ENCODE results near the gene IMP3. TPM values are rescaled to one million over a fixed set of nuclear protein-coding genes. Genes with fewer than 3 reads are reported as not detected.
A peak's percentile ranks its signal among the peaks of the same experiment; 100 is the strongest.

The IMP3 gene
- total RNA-seq, 1 donor from 2014 or later: 68.4 TPM

DNA sequence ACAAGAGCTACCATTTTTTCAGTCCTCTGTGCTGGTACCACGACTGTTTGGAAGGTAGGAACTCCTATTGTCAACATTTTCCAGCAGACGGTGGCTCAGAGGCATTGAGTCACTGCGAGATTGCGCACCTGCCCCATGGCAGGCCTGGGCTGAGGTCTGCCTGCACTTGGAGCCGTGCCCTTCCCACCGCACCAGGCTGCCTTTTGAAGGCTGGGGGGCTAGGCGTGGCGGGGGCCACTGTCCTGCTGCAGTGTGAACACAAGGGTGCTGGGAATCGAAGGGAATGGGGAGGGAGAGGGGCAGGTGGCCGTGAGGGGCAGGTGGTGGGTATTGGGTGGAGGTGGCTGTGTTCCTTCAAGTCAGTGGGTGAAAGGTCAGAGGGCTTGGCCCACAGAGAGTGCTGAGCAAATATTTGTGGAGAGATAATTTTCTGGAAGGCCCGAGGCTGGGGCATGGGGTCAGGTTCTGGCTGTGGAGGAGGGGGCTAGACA lies 24.0 kb upstream of the IMP3 start:
- Mint-ChIP-seq H3K4me1 (ENCODE audit: unreplicated experiment) (peaks cover 11% of the 10 kb centered on the region), H3K27ac (peak overlapping the region; percentile 61)
- no peak for DNase-seq (ENCODE audit: extremely low spot score, unreplicated experiment)

DNA sequence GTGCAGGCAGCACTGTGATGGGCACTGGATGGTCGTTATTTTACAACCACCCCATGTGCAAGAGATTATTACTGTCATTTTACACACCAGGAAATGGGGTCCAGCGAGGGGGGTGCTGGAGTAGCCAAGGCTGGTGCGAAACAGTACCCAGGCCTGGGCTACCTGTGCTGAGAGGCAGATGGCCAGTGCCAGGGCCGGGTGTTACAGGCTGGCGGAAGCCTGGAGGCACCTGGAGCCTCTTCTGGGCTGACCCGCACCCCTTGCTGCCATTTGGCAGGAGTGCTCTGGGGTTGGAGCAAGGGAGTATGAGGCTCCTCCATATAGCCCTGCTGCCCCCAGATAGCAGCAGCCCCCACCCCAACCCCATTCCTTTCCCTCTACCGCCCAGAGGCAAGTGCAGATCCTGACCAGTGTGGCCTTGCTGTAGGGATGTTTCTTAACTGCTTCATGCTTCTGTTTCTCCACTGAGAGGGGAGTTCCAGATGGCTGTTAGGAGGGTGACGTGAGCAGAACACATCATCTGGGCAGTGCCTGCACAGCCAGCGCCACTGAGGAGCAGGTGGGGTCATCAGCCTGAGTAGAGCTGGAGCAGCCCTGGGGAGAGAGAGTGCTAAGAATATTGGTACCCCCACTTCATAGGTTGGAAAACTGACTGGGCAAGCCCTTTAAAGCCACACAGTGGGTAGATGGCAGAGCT lies 22.9 kb upstream of the IMP3 start:
- Mint-ChIP-seq H3K27ac (peak overlapping the region; percentile 64), H3K27me3 (no peaks in the 10 kb centered on the region), H3K36me3 (peaks cover 4% of the 10 kb centered on the region), H3K4me1 (ENCODE audit: unreplicated experiment) (peaks cover 11% of the 10 kb centered on the region), H3K4me3 (no peak overlapping the region), H3K9me3 (no peaks in the 10 kb centered on the region)
- no peak for DNase-seq (ENCODE audit: extremely low spot score, unreplicated experiment)
- TF ChIP-seq, protein P1, sequence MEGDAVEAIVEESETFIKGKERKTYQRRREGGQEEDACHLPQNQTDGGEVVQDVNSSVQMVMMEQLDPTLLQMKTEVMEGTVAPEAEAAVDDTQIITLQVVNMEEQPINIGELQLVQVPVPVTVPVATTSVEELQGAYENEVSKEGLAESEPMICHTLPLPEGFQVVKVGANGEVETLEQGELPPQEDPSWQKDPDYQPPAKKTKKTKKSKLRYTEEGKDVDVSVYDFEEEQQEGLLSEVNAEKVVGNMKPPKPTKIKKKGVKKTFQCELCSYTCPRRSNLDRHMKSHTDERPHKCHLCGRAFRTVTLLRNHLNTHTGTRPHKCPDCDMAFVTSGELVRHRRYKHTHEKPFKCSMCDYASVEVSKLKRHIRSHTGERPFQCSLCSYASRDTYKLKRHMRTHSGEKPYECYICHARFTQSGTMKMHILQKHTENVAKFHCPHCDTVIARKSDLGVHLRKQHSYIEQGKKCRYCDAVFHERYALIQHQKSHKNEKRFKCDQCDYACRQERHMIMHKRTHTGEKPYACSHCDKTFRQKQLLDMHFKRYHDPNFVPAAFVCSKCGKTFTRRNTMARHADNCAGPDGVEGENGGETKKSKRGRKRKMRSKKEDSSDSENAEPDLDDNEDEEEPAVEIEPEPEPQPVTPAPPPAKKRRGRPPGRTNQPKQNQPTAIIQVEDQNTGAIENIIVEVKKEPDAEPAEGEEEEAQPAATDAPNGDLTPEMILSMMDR (conservative IDR thresholded peaks at IDR 0.05): no peak

More for the DNA sequence above, 24.0 kb upstream of the IMP3 start:
- Mint-ChIP-seq H3K9me3 (no peaks in the 10 kb centered on the region), H3K4me3 (peak overlapping the region; percentile 20), H3K27me3 (no peaks in the 10 kb centered on the region), H3K36me3 (peaks cover 4% of the 10 kb centered on the region)
- TF ChIP-seq, protein P1 (conservative IDR thresholded peaks at IDR 0.05): no peak

DNA sequence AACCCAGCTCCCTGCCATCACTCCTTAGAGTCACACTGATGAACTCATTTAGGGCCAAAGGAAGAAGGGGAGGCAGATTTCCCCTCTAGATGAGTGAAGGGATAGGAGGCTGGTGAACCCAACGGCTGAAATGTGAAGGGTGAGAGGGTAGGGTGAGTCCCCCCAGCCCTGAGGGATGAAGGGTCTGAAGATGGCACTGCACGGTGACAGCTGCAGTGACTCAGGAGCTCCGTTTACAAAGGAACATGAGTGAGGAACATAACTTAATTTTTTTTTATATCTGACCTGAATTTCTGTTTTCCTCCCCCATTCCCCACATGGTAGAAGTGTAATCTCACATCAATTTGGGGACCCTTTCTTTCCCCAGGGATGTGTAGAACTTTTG lies 21.7 kb upstream of the IMP3 start:
- DNase-seq (ENCODE audit: extremely low spot score, unreplicated experiment): no peak
- Mint-ChIP-seq H3K9me3 (no peaks in the 10 kb centered on the region), H3K4me3 (no peak overlapping the region), H3K4me1 (ENCODE audit: unreplicated experiment) (peaks cover 9% of the 10 kb centered on the region), H3K27me3 (no peaks in the 10 kb centered on the region), H3K27ac (peak overlapping the region; percentile 91), H3K36me3 (peaks cover 4% of the 10 kb centered on the region)
- TF ChIP-seq, protein P1 (conservative IDR thresholded peaks at IDR 0.05): no peak

DNA sequence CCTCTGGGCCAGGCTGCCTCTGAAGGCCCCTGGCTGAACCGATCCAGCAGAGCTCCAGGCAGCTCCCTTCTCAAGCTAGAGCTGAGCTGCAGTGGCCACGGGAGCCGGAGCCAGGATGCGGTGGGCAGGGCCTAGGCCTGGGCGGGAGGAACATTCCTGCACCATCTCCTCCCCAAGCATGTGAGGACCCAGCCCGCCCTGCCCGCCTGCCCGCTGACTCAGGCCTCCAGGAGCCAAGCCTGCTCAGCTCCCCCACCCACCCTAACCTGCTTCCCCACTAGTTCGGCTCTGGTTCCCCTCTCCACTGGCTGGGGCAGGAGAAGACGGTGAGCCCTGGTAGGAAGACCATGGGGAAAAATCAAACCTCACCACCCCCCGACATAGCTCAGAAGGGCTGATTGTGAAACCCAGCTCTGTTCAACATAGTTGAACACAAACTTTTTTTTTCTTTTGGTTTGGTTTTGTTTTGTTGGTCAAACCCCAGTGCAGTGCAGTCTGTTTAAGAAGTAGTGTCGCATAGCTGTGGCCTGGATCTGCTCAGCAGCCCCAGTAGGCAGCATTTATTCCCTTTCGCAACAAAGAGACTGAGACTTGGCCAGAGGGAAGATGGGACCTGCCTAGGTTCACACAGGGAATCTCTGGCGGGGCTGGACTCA lies 21.2 kb upstream of the IMP3 start:
- TF ChIP-seq, protein P1 (conservative IDR thresholded peaks at IDR 0.05): no peak
- H3K9me3 Mint-ChIP-seq: no peaks in the 10 kb centered on the region

DNA sequence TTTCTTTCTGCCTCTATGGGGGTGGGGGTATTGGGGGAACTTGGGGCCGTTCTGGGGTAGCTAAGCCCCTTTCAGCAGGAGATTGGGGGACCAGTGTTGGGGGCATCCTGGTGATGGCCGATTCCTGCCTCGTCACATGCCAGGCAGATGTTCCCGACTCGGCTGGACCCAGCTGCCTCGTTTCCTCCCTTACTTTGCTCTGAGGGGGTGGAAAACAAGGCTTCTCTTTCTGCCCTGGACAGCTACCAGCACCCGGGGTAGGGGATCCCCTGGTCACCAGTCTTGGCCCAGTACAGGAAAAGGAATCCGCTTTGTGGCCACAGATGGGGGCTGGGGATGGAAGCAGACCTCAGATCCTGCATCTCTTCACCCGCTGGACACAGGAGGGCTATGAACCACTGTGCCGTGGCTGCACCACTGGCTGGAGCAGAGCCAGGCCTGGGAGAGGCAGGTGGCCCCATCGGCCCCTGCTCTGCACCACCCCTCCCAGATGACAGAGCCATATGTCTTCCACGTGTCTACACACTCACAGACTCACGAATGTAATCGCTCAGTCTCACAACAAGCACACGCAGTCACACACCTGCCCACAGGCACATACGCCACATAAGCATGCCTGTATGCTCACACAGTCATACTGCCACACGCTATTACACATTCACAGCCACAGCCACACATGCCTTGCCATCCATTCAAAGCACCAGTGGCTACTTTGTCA lies 20.1 kb upstream of the IMP3 start:
- peak overlapping the region; percentile 61 for H3K4me3 Mint-ChIP-seq
- TF ChIP-seq, protein P1 (conservative IDR thresholded peaks at IDR 0.05): no peak
- H3K4me1 Mint-ChIP-seq (ENCODE audit: unreplicated experiment): peaks cover 14% of the 10 kb centered on the region
- H3K36me3 Mint-ChIP-seq: peaks cover 10% of the 10 kb centered on the region
- peak overlapping the region; percentile 87 for H3K27ac Mint-ChIP-seq
- DNase-seq (ENCODE audit: extremely low spot score, unreplicated experiment): no peak
- H3K9me3 Mint-ChIP-seq: no peaks in the 10 kb centered on the region
- no peaks in the 10 kb centered on the region for H3K27me3 Mint-ChIP-seq

More for the DNA sequence above, 21.2 kb upstream of the IMP3 start:
- DNase-seq (ENCODE audit: extremely low spot score, unreplicated experiment): no peak
- Mint-ChIP-seq H3K4me1 (ENCODE audit: unreplicated experiment) (peaks cover 10% of the 10 kb centered on the region), H3K4me3 (no peak overlapping the region), H3K27ac (peak overlapping the region; percentile 91), H3K36me3 (peaks cover 7% of the 10 kb centered on the region), H3K27me3 (no peaks in the 10 kb centered on the region)

Measured in type B pancreatic cell (in vitro differentiated cells).